Tibial nerve (tissue), 4 donors: Measurements from ENCODE around the gene PTPRCAP.

Experiments used
- CTCF ChIP-seq, 5 experiments: fragments of 200-600 bp in 3 of 5; fragments of 450-650 bp in 2 of 5; sonication (generic) in 3 of 5; IDR thresholded peaks; one replicate each; pipeline ENCODE4 v1.5.1; 2016 to 2019; ENCODE audit warnings: antibody characterized with exemption in 5 of 5, mild to moderate bottlenecking in 3 of 5, moderate library complexity in 2 of 5
- EP300 ChIP-seq, 2 donors: sonication (generic); formaldehyde crosslinking; IDR thresholded peaks; one replicate each; pipeline ENCODE4 v1.6.1; 2017; ENCODE audit warnings: antibody characterized with exemption in 2 of 2, mild to moderate bottlenecking in 1 of 2
- POLR2A ChIP-seq, 2 donors: fragments of 450-650 bp; IDR thresholded peaks; one replicate each; pipeline ENCODE4 v1.6.1; 2017; ENCODE audit warnings: antibody characterized with exemption in 2 of 2, mild to moderate bottlenecking in 2 of 2, moderate library complexity in 2 of 2

GRCh38 chr11:67420646-67421429 lies 16.6 kb downstream of the PTPRCAP start:
- TF ChIP-seq CTCF (IDR thresholded peaks at IDR 0.05) (peak in 2 of 5 experiments; percentile 46 to 63), POLR2A (IDR thresholded peaks at IDR 0.05) (peak; percentile 42 to 84), EP300 (IDR thresholded peaks at IDR 0.05) (peak; percentile 33 to 74)
